ENCODE measurements around the gene S1PR2.

DNA sequence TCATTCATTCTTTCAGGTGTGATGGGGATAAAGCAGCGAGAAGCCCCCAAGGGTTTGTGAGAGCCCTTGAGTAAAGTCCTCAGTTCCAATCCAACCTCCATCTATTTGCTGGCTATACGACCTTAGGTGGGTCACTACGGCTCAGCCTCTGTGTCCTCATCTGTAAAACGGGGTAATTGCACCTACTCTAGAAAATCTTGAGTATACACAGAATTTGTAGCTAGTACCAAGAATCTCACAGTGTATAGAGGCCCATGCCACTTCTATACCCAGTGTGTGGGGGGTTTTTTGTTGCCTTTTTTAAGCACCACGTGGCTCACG is 36.0 kb downstream of the S1PR2 start:
- no peak for TF ChIP-seq POLR2A (IDR thresholded peaks at IDR 0.05)
- TF ChIP-seq POLR2AphosphoS5 (IDR thresholded peaks at IDR 0.05) = no peak
- TF ChIP-seq, protein P1, sequence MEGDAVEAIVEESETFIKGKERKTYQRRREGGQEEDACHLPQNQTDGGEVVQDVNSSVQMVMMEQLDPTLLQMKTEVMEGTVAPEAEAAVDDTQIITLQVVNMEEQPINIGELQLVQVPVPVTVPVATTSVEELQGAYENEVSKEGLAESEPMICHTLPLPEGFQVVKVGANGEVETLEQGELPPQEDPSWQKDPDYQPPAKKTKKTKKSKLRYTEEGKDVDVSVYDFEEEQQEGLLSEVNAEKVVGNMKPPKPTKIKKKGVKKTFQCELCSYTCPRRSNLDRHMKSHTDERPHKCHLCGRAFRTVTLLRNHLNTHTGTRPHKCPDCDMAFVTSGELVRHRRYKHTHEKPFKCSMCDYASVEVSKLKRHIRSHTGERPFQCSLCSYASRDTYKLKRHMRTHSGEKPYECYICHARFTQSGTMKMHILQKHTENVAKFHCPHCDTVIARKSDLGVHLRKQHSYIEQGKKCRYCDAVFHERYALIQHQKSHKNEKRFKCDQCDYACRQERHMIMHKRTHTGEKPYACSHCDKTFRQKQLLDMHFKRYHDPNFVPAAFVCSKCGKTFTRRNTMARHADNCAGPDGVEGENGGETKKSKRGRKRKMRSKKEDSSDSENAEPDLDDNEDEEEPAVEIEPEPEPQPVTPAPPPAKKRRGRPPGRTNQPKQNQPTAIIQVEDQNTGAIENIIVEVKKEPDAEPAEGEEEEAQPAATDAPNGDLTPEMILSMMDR (IDR thresholded peaks at IDR 0.05) = no peak
